SK-N-SH treated with all-trans-retinoic acid at 6 μM for 48 hours (cell line): ENCODE data around the gene GP1BB.

Experiments
- CSDC2 ChIP-seq: fragments of 250-450 bp; sonication (Bioruptor Pico); IDR thresholded peaks from 2 replicates; pipeline ENCODE4 v1.5.0; 2020; ENCODE audit warnings: mild to moderate bottlenecking, moderate library complexity
- GLIS3 ChIP-seq: fragments of 250-450 bp; sonication (Bioruptor Pico); IDR thresholded peaks from 2 replicates; pipeline ENCODE4 v1.5.0; 2020; ENCODE audit warnings: mild to moderate bottlenecking, moderate library complexity
- PATZ1 ChIP-seq: fragments of 250-450 bp; sonication (Bioruptor Pico); IDR thresholded peaks from 2 replicates; pipeline ENCODE4 v1.8.0; 2020; ENCODE audit warnings: mild to moderate bottlenecking, moderate library complexity, borderline replicate concordance
- PPARA ChIP-seq: fragments of 250-450 bp; sonication (Bioruptor Pico); IDR thresholded peaks from 2 replicates; pipeline ENCODE4 v1.5.0; 2020; ENCODE audit warnings: mild to moderate bottlenecking, borderline replicate concordance
- RARB ChIP-seq: fragments of 250-450 bp; sonication (Bioruptor Pico); IDR thresholded peaks from 2 replicates; pipeline ENCODE4 v1.8.0; 2021; ENCODE audit warnings: mild to moderate bottlenecking, moderate library complexity
- TOX ChIP-seq: fragments of 250-450 bp; sonication (Bioruptor Pico); IDR thresholded peaks from 2 replicates; pipeline ENCODE4 v1.8.0; 2021; ENCODE audit warnings: mild to moderate bottlenecking, moderate library complexity, borderline replicate concordance
- ZC3H10 ChIP-seq: fragments of 250-450 bp; sonication (Bioruptor Pico); IDR thresholded peaks from 2 replicates; pipeline ENCODE4 v1.5.1; 2021; ENCODE audit warnings: mild to moderate bottlenecking, moderate library complexity
- ZFP3 ChIP-seq: fragments of 250-450 bp; sonication (Bioruptor Pico); IDR thresholded peaks from 2 replicates; pipeline ENCODE4 v1.5.0; 2020; ENCODE audit warnings: mild to moderate bottlenecking, moderate library complexity
- ZFP30 ChIP-seq: fragments of 450-650 bp; formaldehyde crosslinking; IDR thresholded peaks from 2 replicates; pipeline ENCODE4 v1.5.0; 2022; ENCODE audit warnings: mild to moderate bottlenecking, moderate library complexity
- ZNF70 ChIP-seq: fragments of 450-650 bp; formaldehyde crosslinking; IDR thresholded peaks from 2 replicates; pipeline ENCODE4 v1.5.0; 2020; ENCODE audit warnings: mild to moderate bottlenecking, moderate library complexity
- ZNF8 ChIP-seq: fragments of 450-650 bp; formaldehyde crosslinking; IDR thresholded peaks from 2 replicates; pipeline ENCODE4 v1.5.0; 2020; ENCODE audit warnings: mild to moderate bottlenecking, moderate library complexity
- TF ChIP-seq, protein P1 (sequence below): fragments of 250-450 bp; sonication (Bioruptor Pico); IDR thresholded peaks from 2 replicates; pipeline ENCODE4 v1.8.0; 2021; ENCODE audit warnings: low read depth, mild to moderate bottlenecking, moderate library complexity, borderline replicate concordance
- TF ChIP-seq, protein P2 (sequence below): fragments of 250-450 bp; sonication (Bioruptor Pico); IDR thresholded peaks from 2 replicates; pipeline ENCODE4 v1.5.1; 2020; ENCODE audit warnings: low read depth, mild to moderate bottlenecking, moderate library complexity

GRCh38 chr22:19723232-19723982, at the start of gene GP1BB:
- TF ChIP-seq PPARA (CRISPR knock-in tag), result 0 out of 2 replicates have a peak, but pooled peaks have one; percentile 61
- TF ChIP-seq ZFP3 (CRISPR knock-in tag), result no peak
- TF ChIP-seq ZFP30 (CRISPR knock-in tag), result no peak
- no peak for TF ChIP-seq PATZ1 (CRISPR knock-in tag)
- TF ChIP-seq, protein P1, sequence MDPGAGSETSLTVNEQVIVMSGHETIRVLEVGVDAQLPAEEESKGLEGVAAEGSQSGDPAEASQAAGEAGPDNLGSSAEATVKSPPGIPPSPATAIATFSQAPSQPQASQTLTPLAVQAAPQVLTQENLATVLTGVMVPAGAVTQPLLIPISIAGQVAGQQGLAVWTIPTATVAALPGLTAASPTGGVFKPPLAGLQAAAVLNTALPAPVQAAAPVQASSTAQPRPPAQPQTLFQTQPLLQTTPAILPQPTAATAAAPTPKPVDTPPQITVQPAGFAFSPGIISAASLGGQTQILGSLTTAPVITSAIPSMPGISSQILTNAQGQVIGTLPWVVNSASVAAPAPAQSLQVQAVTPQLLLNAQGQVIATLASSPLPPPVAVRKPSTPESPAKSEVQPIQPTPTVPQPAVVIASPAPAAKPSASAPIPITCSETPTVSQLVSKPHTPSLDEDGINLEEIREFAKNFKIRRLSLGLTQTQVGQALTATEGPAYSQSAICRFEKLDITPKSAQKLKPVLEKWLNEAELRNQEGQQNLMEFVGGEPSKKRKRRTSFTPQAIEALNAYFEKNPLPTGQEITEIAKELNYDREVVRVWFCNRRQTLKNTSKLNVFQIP (CRISPR knock-in tag), result no peak
- TF ChIP-seq ZC3H10, result no peak
- no peak for TF ChIP-seq RARB (CRISPR knock-in tag)
- TF ChIP-seq, protein P2, sequence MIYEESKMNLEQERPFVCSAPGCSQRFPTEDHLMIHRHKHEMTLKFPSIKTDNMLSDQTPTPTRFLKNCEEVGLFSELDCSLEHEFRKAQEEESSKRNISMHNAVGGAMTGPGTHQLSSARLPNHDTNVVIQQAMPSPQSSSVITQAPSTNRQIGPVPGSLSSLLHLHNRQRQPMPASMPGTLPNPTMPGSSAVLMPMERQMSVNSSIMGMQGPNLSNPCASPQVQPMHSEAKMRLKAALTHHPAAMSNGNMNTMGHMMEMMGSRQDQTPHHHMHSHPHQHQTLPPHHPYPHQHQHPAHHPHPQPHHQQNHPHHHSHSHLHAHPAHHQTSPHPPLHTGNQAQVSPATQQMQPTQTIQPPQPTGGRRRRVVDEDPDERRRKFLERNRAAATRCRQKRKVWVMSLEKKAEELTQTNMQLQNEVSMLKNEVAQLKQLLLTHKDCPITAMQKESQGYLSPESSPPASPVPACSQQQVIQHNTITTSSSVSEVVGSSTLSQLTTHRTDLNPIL (CRISPR knock-in tag), result no peak
- no peak for TF ChIP-seq GLIS3 (CRISPR knock-in tag)
- no peak for TF ChIP-seq ZNF70 (CRISPR knock-in tag)
- TF ChIP-seq ZNF8 (CRISPR knock-in tag), result no peak
- no peak for TF ChIP-seq CSDC2 (CRISPR knock-in tag)
- no peak for TF ChIP-seq TOX
